Breast epithelium (tissue), 3 donors: Measurements from ENCODE around the gene LPP.

Experiments
- POLR2A ChIP-seq: fragments of 450-650 bp; IDR thresholded peaks from one replicate; pipeline ENCODE4 v1.6.1; 2016; ENCODE audit warnings: antibody characterized with exemption, mild to moderate bottlenecking, moderate library complexity
- POLR2AphosphoS5 ChIP-seq, 3 donors: sonication (generic); formaldehyde crosslinking; IDR thresholded peaks; one replicate each; pipeline ENCODE4 v1.6.1; 2017; ENCODE audit warnings: antibody characterized with exemption in 3 of 3

DNA sequence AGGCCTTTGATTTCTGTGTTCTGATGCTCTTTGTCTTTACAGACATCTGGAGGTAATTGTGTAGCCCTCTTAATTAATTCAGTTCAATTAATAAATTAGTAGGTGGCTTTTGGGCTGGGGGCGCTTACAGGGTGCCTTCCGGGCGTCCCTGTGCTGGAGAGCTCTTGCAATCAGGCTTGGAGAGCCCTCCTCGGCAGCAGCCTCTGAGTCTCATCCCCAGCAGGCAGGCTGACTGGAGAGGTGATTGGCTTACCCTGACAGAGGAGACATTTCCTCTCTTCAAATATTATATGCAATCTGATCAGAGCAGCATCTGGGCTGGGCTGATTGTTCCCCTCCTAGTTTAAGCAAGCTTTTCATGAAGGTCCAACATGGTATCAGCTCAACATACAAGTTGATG, 250.7 kb downstream of the LPP start:
- TF ChIP-seq POLR2AphosphoS5 (IDR thresholded peaks at IDR 0.05) (no peak), POLR2A (no peak)
